ENCODE measurements around the gene JAK3.

- TF ChIP-seq CTCF (IDR thresholded peaks at IDR 0.05), result peak in 5 of 7 experiments; percentile 73 to 95 (median 76)
- TF ChIP-seq POLR2A (IDR thresholded peaks at IDR 0.05), result peak in 2 of 4 donors; percentile 53 to 80
- TF ChIP-seq EP300 (IDR thresholded peaks at IDR 0.05), result no peak
Measured at GRCh38 chr19:17859533-17860330, 11.9 kb upstream of the JAK3 start, which contains the start of gene RPL18A.
